ENCODE measurements around the gene BAHCC1. TPM values are rescaled to one million over a fixed set of nuclear protein-coding genes. Genes with fewer than 3 reads are reported as not detected.

The BAHCC1 gene
- total and polyA plus RNA-seq, 7 experiments from 2014 or later: 0.05 to 3.8 (median 0.68) TPM; not detected in 3

GRCh38 chr17:81394377-81394920 is 808 bp upstream of the BAHCC1 start:
- H3K27ac Mint-ChIP-seq: peak overlapping the region in 6 of 9 donors; percentile 45 to 77 (median 57)
- ChIA-PET CTCF (interaction anchor here (1.7 kb wide), 1 partner anchor 18 kb away, joined by 4 read pairs; no protein-coding TSS in a partner anchor), POLR2A (interaction anchor here (0.9 to 1.0 kb wide), 2 partner anchors 18 to 114 kb away, joined by 3 to 4 read pairs; no protein-coding TSS in a partner anchor)
- no peak overlapping the region for H3K27ac ChIP-seq (ENCODE audit: low read depth, low read length)
- DNase-seq (no peak), ATAC-seq (no peak)
- no peaks in the 10 kb centered on the region for H3K9me3 ChIP-seq (ENCODE audit: control insufficient read depth in 2 of 3, low read length in 3 of 3)
- H3K27me3 Mint-ChIP-seq: peaks cover 30 to 71% (median 49%) of the 10 kb centered on the region in 5 donors
- no peak overlapping the region for H3K4me3 ChIP-seq (ENCODE audit: low read length)
- peaks cover 28 to 62% of the 10 kb centered on the region in 2 donors for H3K27me3 ChIP-seq (ENCODE audit: control insufficient read depth in 2 of 2, insufficient read depth in 2 of 2, low read length in 2 of 2)
- H3K4me3 Mint-ChIP-seq: peak overlapping the region in 8 of 10 donors; percentile 6 to 66 (median 44)
- H3K9me3 Mint-ChIP-seq: peaks cover 0 to 18% (median 0%) of the 10 kb centered on the region in 11 donors
- H3K36me3 ChIP-seq (ENCODE audit: control insufficient read depth in 2 of 3, insufficient read depth in 3 of 3, low read length in 3 of 3): no peaks in the 10 kb centered on the region
- H3K4me1 ChIP-seq (ENCODE audit: control insufficient read depth in 2 of 2, insufficient read depth in 2 of 2, low read length in 2 of 2): peaks cover 45 to 46% of the 10 kb centered on the region in 2 donors
- H3K36me3 Mint-ChIP-seq: peaks cover 0 to 4% (median 0%) of the 10 kb centered on the region in 5 donors
- intact Hi-C loops (cut with micrococcal nuclease): loop anchor here (10.0 kb wide), 3 partner anchors 100 to 1580 kb away; partner anchors contain the start of gene SLC38A10 (in 1 of the 2)
- peaks cover 0 to 47% (median 21%) of the 10 kb centered on the region in 7 donors for H3K4me1 Mint-ChIP-seq

- ChIA-PET CTCF (interaction anchor here (1.7 kb wide), 1 partner anchor 17 kb away, joined by 4 read pairs; no protein-coding TSS in a partner anchor), POLR2A (interaction anchor here (1.2 kb wide), 1 partner anchor 13 kb away, joined by 5 read pairs; no protein-coding TSS in a partner anchor)
- intact Hi-C loops (cut with micrococcal nuclease): loop anchor here (5.0 to 10.0 kb wide), 4 partner anchors 101 to 1581 kb away; partner anchors contain the start of genes ACTG1 (in 2 of the 2) and SLC38A10 (in 1 of the 2)
- H3K4me3 ChIP-seq (ENCODE audit: low read length): no peak overlapping the region
- no peaks in the 10 kb centered on the region for H3K36me3 ChIP-seq (ENCODE audit: control insufficient read depth in 2 of 3, insufficient read depth in 3 of 3, low read length in 3 of 3)
- peaks cover 28 to 71% of the 10 kb centered on the region in 2 donors for H3K27me3 ChIP-seq (ENCODE audit: control insufficient read depth in 2 of 2, insufficient read depth in 2 of 2, low read length in 2 of 2)
- no peaks in the 10 kb centered on the region for H3K9me3 ChIP-seq (ENCODE audit: control insufficient read depth in 2 of 3, low read length in 3 of 3)
- H3K27ac ChIP-seq (ENCODE audit: low read depth, low read length): no peak overlapping the region
- H3K27ac Mint-ChIP-seq: peak overlapping the region in 2 of 9 donors; percentile 64 to 84
- peaks cover 49 to 51% of the 10 kb centered on the region in 2 donors for H3K4me1 ChIP-seq (ENCODE audit: control insufficient read depth in 2 of 2, insufficient read depth in 2 of 2, low read length in 2 of 2)
- H3K36me3 Mint-ChIP-seq: peaks cover 0 to 4% (median 0%) of the 10 kb centered on the region in 5 donors
- peaks cover 2 to 52% (median 25%) of the 10 kb centered on the region in 7 donors for H3K4me1 Mint-ChIP-seq
- H3K4me3 Mint-ChIP-seq: peak overlapping the region in 7 of 10 donors; percentile 54 to 69 (median 61)
- peaks cover 36 to 68% (median 52%) of the 10 kb centered on the region in 5 donors for H3K27me3 Mint-ChIP-seq
- no peak for ATAC-seq
- no peak for DNase-seq
- peaks cover 0 to 18% (median 0%) of the 10 kb centered on the region in 11 donors for H3K9me3 Mint-ChIP-seq
Observed at GRCh38 chr17:81395600-81396277, 482 bp downstream of the BAHCC1 start.

GRCh38 chr17:81396278-81396721 is 1.0 kb downstream of the BAHCC1 start:
- ATAC-seq: no peak
- H3K27me3 Mint-ChIP-seq: peaks cover 36 to 68% (median 51%) of the 10 kb centered on the region in 5 donors
- Histone ChIP-seq H3K4me1 (ENCODE audit: control insufficient read depth in 2 of 2, insufficient read depth in 2 of 2, low read length in 2 of 2) (peaks cover 49 to 51% of the 10 kb centered on the region in 2 donors), H3K27ac (ENCODE audit: low read depth, low read length) (no peak overlapping the region), H3K27me3 (ENCODE audit: control insufficient read depth in 2 of 2, insufficient read depth in 2 of 2, low read length in 2 of 2) (peaks cover 28 to 76% of the 10 kb centered on the region in 2 donors), H3K9me3 (ENCODE audit: control insufficient read depth in 2 of 3, low read length in 3 of 3) (no peaks in the 10 kb centered on the region), H3K4me3 (ENCODE audit: low read length) (no peak overlapping the region), H3K36me3 (ENCODE audit: control insufficient read depth in 2 of 3, insufficient read depth in 3 of 3, low read length in 3 of 3) (no peaks in the 10 kb centered on the region)
- peaks cover 0 to 18% (median 0%) of the 10 kb centered on the region in 11 donors for H3K9me3 Mint-ChIP-seq
- CTCF ChIA-PET: no interaction called here
- H3K4me1 Mint-ChIP-seq: peaks cover 4 to 52% (median 25%) of the 10 kb centered on the region in 7 donors
- POLR2A ChIA-PET: interaction anchor here (1.2 kb wide), 2 partner anchors 12 to 115 kb away, joined by 3 to 5 read pairs; no protein-coding TSS in a partner anchor
- peak overlapping the region in 1 of 9 donors; percentile 64 for H3K27ac Mint-ChIP-seq
- peak overlapping the region in 3 of 10 donors; percentile 33 to 52 (median 50) for H3K4me3 Mint-ChIP-seq
- intact Hi-C loops (cut with micrococcal nuclease): loop anchor here (5.0 to 10.0 kb wide), 4 partner anchors 101 to 1581 kb away; partner anchors contain the start of genes ACTG1 (in 2 of the 2) and SLC38A10 (in 1 of the 2)
- DNase-seq: no peak
- peaks cover 0 to 4% (median 0%) of the 10 kb centered on the region in 5 donors for H3K36me3 Mint-ChIP-seq

- Histone ChIP-seq H3K36me3 (ENCODE audit: control insufficient read depth in 2 of 3, insufficient read depth in 3 of 3, low read length in 3 of 3) (no peaks in the 10 kb centered on the region), H3K27ac (ENCODE audit: low read depth, low read length) (no peak overlapping the region), H3K4me3 (ENCODE audit: low read length) (no peak overlapping the region), H3K9me3 (ENCODE audit: control insufficient read depth in 2 of 3, low read length in 3 of 3) (no peaks in the 10 kb centered on the region), H3K4me1 (ENCODE audit: control insufficient read depth in 2 of 2, insufficient read depth in 2 of 2, low read length in 2 of 2) (peaks cover 49 to 51% of the 10 kb centered on the region in 2 donors), H3K27me3 (ENCODE audit: control insufficient read depth in 2 of 2, insufficient read depth in 2 of 2, low read length in 2 of 2) (peaks cover 28 to 72% of the 10 kb centered on the region in 2 donors)
- intact Hi-C loops (cut with micrococcal nuclease): loop anchor here (5.0 to 10.0 kb wide), 4 partner anchors 102 to 1582 kb away; partner anchors contain the start of genes ACTG1 (in 2 of the 2) and SLC38A10 (in 1 of the 2)
- Mint-ChIP-seq H3K4me3 (peak overlapping the region in 8 of 10 donors; percentile 5 to 75 (median 51)), H3K27ac (peak overlapping the region in 1 of 9 donors; percentile 64), H3K9me3 (peaks cover 0 to 18% (median 0%) of the 10 kb centered on the region in 11 donors), H3K36me3 (peaks cover 0 to 4% (median 0%) of the 10 kb centered on the region in 5 donors), H3K27me3 (peaks cover 33 to 67% (median 49%) of the 10 kb centered on the region in 5 donors), H3K4me1 (peaks cover 4 to 52% (median 25%) of the 10 kb centered on the region in 7 donors)
- ChIA-PET POLR2A (interaction anchor here (1.2 to 1.6 kb wide), 3 partner anchors 12 to 114 kb away, joined by 3 to 5 read pairs (median 3); no protein-coding TSS in a partner anchor), CTCF (interaction anchor here (1.0 kb wide), 1 partner anchor 16 kb away, joined by 3 read pairs; no protein-coding TSS in a partner anchor)
- ATAC-seq: no peak
- DNase-seq: peak in 8 of 9 donors; percentile 22 to 54 (median 44)
Observed at GRCh38 chr17:81396722-81397313, 1.6 kb downstream of the BAHCC1 start.

- intact Hi-C loops (cut with micrococcal nuclease): loop anchor here (5.0 to 10.0 kb wide), 4 partner anchors 103 to 1583 kb away; partner anchors contain the start of genes ACTG1 (in 2 of the 2) and SLC38A10 (in 1 of the 2)
- Histone ChIP-seq H3K9me3 (ENCODE audit: control insufficient read depth in 2 of 3, low read length in 3 of 3) (no peaks in the 10 kb centered on the region), H3K4me3 (ENCODE audit: low read length) (no peak overlapping the region), H3K27me3 (ENCODE audit: control insufficient read depth in 2 of 2, insufficient read depth in 2 of 2, low read length in 2 of 2) (peaks cover 28 to 68% of the 10 kb centered on the region in 2 donors), H3K27ac (ENCODE audit: low read depth, low read length) (no peak overlapping the region), H3K36me3 (ENCODE audit: control insufficient read depth in 2 of 3, insufficient read depth in 3 of 3, low read length in 3 of 3) (no peaks in the 10 kb centered on the region), H3K4me1 (ENCODE audit: control insufficient read depth in 2 of 2, insufficient read depth in 2 of 2, low read length in 2 of 2) (peaks cover 49 to 51% of the 10 kb centered on the region in 2 donors)
- DNase-seq (no peak), ATAC-seq (no peak)
- Mint-ChIP-seq H3K36me3 (peaks cover 0 to 4% (median 0%) of the 10 kb centered on the region in 5 donors), H3K4me1 (peaks cover 4 to 52% (median 25%) of the 10 kb centered on the region in 7 donors), H3K9me3 (peaks cover 0 to 17% (median 0%) of the 10 kb centered on the region in 11 donors), H3K27me3 (peaks cover 36 to 67% (median 52%) of the 10 kb centered on the region in 5 donors), H3K27ac (peak overlapping the region in 4 of 9 donors; percentile 48 to 77 (median 68)), H3K4me3 (peak overlapping the region; percentile 32 to 95 (median 64))
- ChIA-PET POLR2A (interaction anchor here (0.6 to 1.6 kb wide), 7 partner anchors 11 to 113 kb away, joined by 3 to 5 read pairs (median 3); no protein-coding TSS in a partner anchor), CTCF (interaction anchor here (0.7 to 1.0 kb wide), 2 partner anchors 15 to 92 kb away, joined by 3 read pairs; no protein-coding TSS in a partner anchor)
Observed at GRCh38 chr17:81397314-81398175, 2.3 kb downstream of the BAHCC1 start.
